Activated CD4-positive, alpha-beta T cell treated with anti-CD3 and anti-CD28 coated beads for 48 hours (primary cell): ENCODE results near the gene CCDC137.

Source experiments
- DNase-seq: peaks from one replicate; pipeline ENCODE4 v3.0.0-alpha.2; 2020

Gene CCDC137

GRCh38 chr17:81717049-81717765 lies 50.7 kb downstream of the CCDC137 start:
- no peak for DNase-seq

GRCh38 chr17:81717766-81718089 lies 51.2 kb downstream of the CCDC137 start:
- DNase-seq, result no peak

- no peak for DNase-seq
Measured at GRCh38 chr17:81719410-81720266, 53.1 kb downstream of the CCDC137 start.

GRCh38 chr17:81720267-81721071 lies 53.9 kb downstream of the CCDC137 start:
- no peak for DNase-seq

GRCh38 chr17:81722184-81723120 lies 55.9 kb downstream of the CCDC137 start:
- DNase-seq, result no peak
